ENCODE results near the gene SLC25A38. TPM values are rescaled to one million over a fixed set of nuclear protein-coding genes. Genes with fewer than 3 reads are reported as not detected.
A peak's percentile ranks its signal among the peaks of the same experiment; 100 is the strongest.

Gene SLC25A38
- total and polyA plus RNA-seq, 9 of the 15 experiments (the other 6 are each of a cell fraction or from before 2014, with no cell fraction given): 13.5 to 51.1 (median 30.6) TPM

- TF ChIP-seq RREB1 (CRISPR knock-in tag; IDR thresholded peaks at IDR 0.05): peak; percentile 96
- no peak for TF ChIP-seq MAFK (IDR thresholded peaks at IDR 0.05; ENCODE audit: low read length)
- peak; percentile 95; the same call in 1 of the 2 replicates for TF ChIP-seq AFF4 (CRISPR knock-in tag; IDR thresholded peaks at IDR 0.05)
- peak; percentile 86 for TF ChIP-seq CBX1 (IDR thresholded peaks at IDR 0.05; ENCODE audit: low read depth)
- TF ChIP-seq ZMIZ1 (IDR thresholded peaks at IDR 0.05; ENCODE audit: low read depth in 2 of 2, low read length in 2 of 2): peak in 1 of 2 experiments; percentile 57; a peak in 2 of 4 replicates
- peak; percentile 93 for TF ChIP-seq ZNF589 (CRISPR knock-in tag; IDR thresholded peaks at IDR 0.05; ENCODE audit: low read depth)
- no peak for TF ChIP-seq XRCC3 (IDR thresholded peaks at IDR 0.05)
- no peak for TF ChIP-seq FOXA1 (IDR thresholded peaks at IDR 0.05; ENCODE audit: borderline replicate concordance)
- TF ChIP-seq ZNF778 (CRISPR knock-in tag; IDR thresholded peaks at IDR 0.05): no peak
- TF ChIP-seq MCM2 (IDR thresholded peaks at IDR 0.05; ENCODE audit: low read depth): no peak
- TF ChIP-seq SOX6 (IDR thresholded peaks at IDR 0.05): peak; percentile 69
- no peak for TF ChIP-seq HNRNPH1 (optimal IDR thresholded peaks at IDR 0.05; ENCODE audit: low read depth, low read length)
Observed at GRCh38 chr3:39406368-39407258, 23.4 kb downstream of the SLC25A38 start, which contains the start of gene RPSA (continued).

Measured in K562 (cell line).